Motor neuron (in vitro differentiated cells): ENCODE data around the gene PTPRG. TPM values are rescaled to one million over a fixed set of nuclear protein-coding genes. Genes with fewer than 3 reads are reported as not detected.
"Not testable (repeated sequence)": the region's sequence is repeated elsewhere in the genome, so short reads cannot be mapped to it uniquely, and the experiment has no call there.

ENCODE experiments used
- ATAC-seq, 8 experiments: fragments of 200-7000 bp; cut with Tn5 transposase; replicated peaks in 6 of 8; 2 replicates each; pipeline ENCODE4 v1.8.0; 2021; ENCODE audit warnings: mild to moderate bottlenecking in 8 of 8, moderate library complexity in 8 of 8
- H3K27ac ChIP-seq, 2 donors: fragments of 250-450 bp; sonication (Bioruptor Pico); 2 replicates each; pipeline ENCODE4 v1.9.0; 2021; ENCODE audit warnings: antibody characterized with exemption in 2 of 2, mild to moderate bottlenecking in 2 of 2, moderate library complexity in 1 of 2
- H3K4me1 ChIP-seq, 2 donors: fragments of 250-450 bp; sonication (Bioruptor Pico); replicated peaks in 1 of 2; 2 replicates each; pipeline ENCODE4 v1.6.1; 2021; ENCODE audit warnings: antibody characterized with exemption in 2 of 2, mild to moderate bottlenecking in 2 of 2, moderate library complexity in 1 of 2
- H3K4me3 ChIP-seq, 5 donors: fragments of 250-450 bp; sonication (Bioruptor Pico); 2 replicates each; pipeline ENCODE4 v1.9.0; 2021; ENCODE audit warnings: antibody characterized with exemption in 5 of 5, mild to moderate bottlenecking in 5 of 5, moderate library complexity in 4 of 5
- WGBS, 10 experiments: fragments of 450-650 bp; shearing (Covaris generic); methylation state at CpG; one replicate each; pipeline ENCODE4 v1.0.0; 2022; 5-methylcytosine and 5-hydroxymethylcytosine counted together
- in situ Hi-C, 9 experiments: fragments of 400-800 bp; cut with MboI; loops; one replicate each; pipeline ENCODE4 v1.15.0; 2021; ENCODE audit warnings: low sequenced_read_pairs in 9 of 9, low pct_unique_long_range_greater_than_20kb in 2 of 9; ENCODE audit not compliant: unreplicated experiment in 9 of 9
- total RNA-seq, 8 experiments: library from RNA; unstranded; fragments of 300-600 nt; gene quantifications; 2 replicates each; pipeline versions ENCODE4 v1.2.3 to v1.2.4, GENCODE V29; 2022

PTPRG gene
- total RNA-seq, 8 experiments from 2014 or later = 15.9 to 75.2 (median 42.9) TPM

DNA sequence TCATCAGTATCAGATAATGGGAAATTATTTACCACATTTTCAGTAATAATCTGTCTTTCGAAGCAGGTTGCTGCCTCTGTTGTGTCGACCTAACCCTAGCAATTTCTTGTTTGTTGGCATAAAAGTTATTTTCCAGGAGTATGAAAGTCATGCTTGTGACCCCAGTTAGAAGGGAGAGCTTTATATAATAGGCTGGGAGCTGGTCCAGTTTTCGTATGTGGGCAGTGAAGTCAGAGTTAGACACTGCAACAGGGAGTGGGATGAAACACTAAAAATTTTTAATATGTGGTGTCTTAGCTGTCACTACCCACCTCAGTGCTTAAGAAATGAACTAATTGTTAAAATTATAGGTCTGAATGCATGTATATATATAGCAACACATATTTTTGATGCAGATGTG, 463.5 kb downstream of the PTPRG start:
- Histone ChIP-seq H3K4me3 (no peak overlapping the region), H3K27ac (no peak overlapping the region), H3K4me1 (peaks cover 11 to 22% of the 10 kb centered on the region in 2 donors)
- in situ Hi-C loops = no loop called here
- ATAC-seq = no peak
- 60 to 100% (median 74%) methylated on average over 1 to 3 of the region's 3 CpGs; no CpG with 5 or more reads in 1 of the 10 experiments for WGBS, 10 experiments

DNA sequence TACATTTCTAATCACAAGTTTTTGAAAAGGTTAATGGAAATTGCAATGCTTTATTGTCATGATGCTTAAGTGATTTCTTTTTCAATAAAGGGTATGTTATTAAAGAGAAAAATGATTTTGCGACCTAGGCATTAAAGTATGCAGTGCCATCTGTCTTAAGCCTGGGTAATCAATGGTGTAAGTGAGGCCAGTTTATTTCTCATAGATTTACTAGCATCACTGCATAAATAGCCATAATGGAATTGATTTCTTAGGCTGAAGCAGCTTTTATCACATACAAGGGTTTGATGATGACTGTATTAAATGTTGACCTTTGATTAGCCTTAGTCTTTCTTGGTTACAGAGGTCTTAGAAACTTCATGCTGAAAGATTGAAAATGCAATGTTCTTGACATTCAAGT, 464.5 kb downstream of the PTPRG start:
- no peak overlapping the region for H3K27ac ChIP-seq
- H3K4me3 ChIP-seq = no peak overlapping the region
- in situ Hi-C loops = no loop called here
- 57 to 100% (median 100%) methylated on average over 1 of the region's 1 CpG; no CpG with 5 or more reads in 3 of the 10 experiments for WGBS, 10 experiments
- ATAC-seq = peak in 5 of 8 experiments; percentile 44 to 90 (median 57)
- H3K4me1 ChIP-seq = peaks cover 11 to 22% of the 10 kb centered on the region in 2 donors

DNA sequence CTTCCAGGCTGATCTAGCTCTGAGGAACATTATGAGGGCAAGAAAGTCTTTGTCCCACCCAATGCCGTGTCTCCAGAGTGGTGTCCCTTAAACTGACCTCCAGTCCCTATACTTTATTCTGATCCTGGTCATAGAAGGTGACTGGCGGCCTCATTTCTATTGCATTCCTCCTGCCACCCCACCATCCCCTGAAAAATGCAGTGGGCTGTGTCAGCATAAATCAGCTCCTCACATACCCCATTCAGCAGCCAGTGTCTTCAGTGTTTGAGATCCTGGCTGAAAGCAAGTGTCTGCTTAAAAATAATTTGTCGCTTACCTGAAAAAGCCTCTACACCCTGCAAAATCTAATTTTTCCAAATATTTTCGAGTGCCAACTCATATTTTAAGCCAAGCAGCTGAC, 465.9 kb downstream of the PTPRG start:
- Histone ChIP-seq H3K4me3 (no peak overlapping the region), H3K27ac (no peak overlapping the region), H3K4me1 (peaks cover 11 to 22% of the 10 kb centered on the region in 2 donors)
- peak in 2 of 8 experiments; percentile 24 to 36 for ATAC-seq
- in situ Hi-C loops = no loop called here
- WGBS, 10 experiments = 60 to 100% (median 84%) methylated on average over 1 to 4 of the region's 4 CpGs

DNA sequence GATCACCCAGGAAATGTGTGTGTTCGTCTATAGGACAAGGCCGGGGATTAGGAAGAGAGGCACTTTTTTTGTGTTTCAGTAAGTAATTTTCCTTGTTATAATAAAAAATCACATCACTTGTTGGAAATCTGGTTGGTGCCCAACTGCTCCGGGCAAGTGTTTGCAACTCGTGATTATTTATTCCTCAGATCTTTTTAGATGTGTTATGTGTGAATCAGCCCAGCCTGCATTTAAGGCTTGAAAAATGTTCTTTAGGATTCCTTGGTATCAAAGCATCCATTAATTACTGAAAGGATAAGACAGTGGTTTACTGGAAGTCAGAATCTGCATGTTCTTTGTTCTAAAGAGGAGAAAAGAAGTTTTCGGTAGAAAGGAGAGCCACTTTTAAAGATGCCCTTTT, 466.4 kb downstream of the PTPRG start:
- peak in 1 of 8 experiments; percentile 42 for ATAC-seq
- 36 to 100% (median 87%) methylated on average over 1 to 5 of the region's 5 CpGs for WGBS, 10 experiments
- in situ Hi-C loops = no loop called here
- Histone ChIP-seq H3K27ac (no peak overlapping the region), H3K4me3 (no peak overlapping the region), H3K4me1 (peaks cover 11 to 22% of the 10 kb centered on the region in 2 donors)

DNA sequence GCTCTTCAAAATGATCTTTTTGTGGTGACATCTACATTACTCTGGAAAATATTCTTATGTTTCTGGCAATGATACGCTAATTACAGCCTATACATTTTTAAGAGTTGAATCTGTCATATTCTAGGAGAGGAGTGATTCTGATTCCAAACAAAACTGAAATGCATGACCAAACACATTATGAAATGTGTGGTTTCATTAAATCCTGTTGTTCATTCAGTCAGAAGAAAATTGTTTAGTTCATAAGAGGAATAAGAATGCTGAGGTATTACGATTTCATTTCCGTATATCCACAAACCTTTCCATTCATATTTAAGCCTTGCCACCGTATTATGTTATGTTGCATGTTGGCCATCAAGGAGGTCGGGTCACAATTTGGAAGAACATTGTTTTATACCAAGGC, 466.9 kb downstream of the PTPRG start:
- peaks cover 11 to 22% of the 10 kb centered on the region in 2 donors for H3K4me1 ChIP-seq
- H3K27ac ChIP-seq = no peak overlapping the region
- in situ Hi-C loops = no loop called here
- no peak overlapping the region for H3K4me3 ChIP-seq
- no peak for ATAC-seq
- 85 to 100% (median 100%) methylated on average over 1 to 5 of the region's 5 CpGs; no CpG with 5 or more reads in 2 of the 10 experiments for WGBS, 10 experiments

DNA sequence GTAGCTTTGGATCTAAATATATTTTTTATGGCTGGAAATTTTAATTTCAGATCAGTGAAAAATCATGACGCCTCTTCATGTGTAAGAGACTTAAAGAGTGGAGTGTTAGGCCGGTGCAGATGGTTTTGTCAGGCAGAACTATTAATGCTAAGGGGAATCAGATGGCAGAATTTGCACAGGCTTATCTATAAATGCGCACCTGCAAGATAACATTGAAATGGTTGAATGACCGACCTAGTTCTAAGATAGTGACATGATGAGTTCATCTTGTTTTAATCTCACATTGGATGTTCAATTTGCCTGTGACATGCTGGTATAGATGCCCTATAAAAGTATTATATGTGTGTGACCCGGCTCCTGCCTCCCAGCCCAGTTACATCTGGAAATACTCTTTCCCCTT, 471.4 kb downstream of the PTPRG start:
- no peak overlapping the region for H3K27ac ChIP-seq
- H3K4me3 ChIP-seq = no peak overlapping the region
- ATAC-seq = no peak
- WGBS, 10 experiments = 59 to 100% (median 97%) methylated on average over 2 to 5 of the region's 5 CpGs; no CpG with 5 or more reads in 3 of the 10 experiments
- in situ Hi-C loops = no loop called here
- H3K4me1 ChIP-seq = peaks cover 21 to 39% of the 10 kb centered on the region in 2 donors

DNA sequence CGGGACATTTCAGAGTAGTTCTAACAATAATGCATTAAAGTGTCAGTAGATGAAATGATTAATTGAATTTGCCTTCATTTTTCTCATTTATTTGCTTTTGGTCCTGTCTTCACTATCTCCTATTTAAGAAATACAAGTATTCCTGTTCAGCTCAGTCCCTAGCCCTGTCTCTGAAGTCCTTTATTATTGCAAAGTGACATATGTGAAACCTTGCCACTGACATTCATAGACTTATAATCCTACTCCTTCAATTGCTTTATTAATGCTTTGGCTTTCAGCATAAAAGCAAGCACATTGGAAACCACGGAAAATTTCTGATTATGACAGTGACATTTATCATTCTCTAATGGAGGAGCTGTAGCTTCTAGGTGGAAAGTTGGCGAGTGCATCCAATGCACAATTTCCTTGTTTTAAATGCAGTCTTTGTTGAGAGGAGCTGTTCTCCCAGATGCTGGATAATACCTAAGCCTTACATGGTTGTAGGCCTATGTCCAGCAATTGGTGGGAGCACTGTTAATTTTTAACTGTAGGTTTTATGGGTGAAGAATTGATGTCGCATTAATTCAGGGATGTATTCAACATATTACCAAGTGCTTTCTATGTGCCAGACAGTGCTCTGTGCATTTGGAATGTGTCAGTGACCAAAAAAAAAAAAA, 474.2 kb downstream of the PTPRG start:
- no peak overlapping the region for H3K4me3 ChIP-seq
- peaks cover 19 to 35% of the 10 kb centered on the region in 2 donors for H3K4me1 ChIP-seq
- in situ Hi-C loops = no loop called here
- ATAC-seq = peak in 5 of 8 experiments; percentile 47 to 80 (median 74)
- H3K27ac ChIP-seq = no peak overlapping the region
- WGBS, 10 experiments = 50 to 100% (median 75%) methylated on average over 1 to 4 of the region's 4 CpGs; no CpG with 5 or more reads in 1 of the 10 experiments

DNA sequence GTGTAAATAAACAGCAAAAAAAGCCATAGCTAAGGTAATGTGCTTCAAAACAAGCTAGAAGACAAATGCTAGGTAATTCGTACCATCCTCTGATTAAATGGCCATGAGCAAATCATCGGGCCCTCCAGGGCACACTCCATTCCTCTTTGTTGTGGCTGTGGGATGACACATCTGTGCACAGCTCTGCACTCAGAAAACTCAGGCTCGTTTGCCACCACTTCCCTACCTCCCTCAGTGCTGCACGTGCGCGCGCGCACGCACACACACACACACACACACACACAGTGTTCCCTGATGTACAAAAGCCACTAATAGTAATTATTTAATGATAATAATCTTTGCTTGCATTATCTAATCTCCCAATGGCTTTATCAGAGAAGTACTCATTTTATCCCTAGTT, 475.4 kb downstream of the PTPRG start:
- in situ Hi-C loops = no loop called here
- 60 to 100% (median 86%) methylated on average over 1 to 9 of the region's 9 CpGs; no CpG with 5 or more reads in 3 of the 10 experiments for WGBS, 10 experiments
- no peak overlapping the region for H3K4me3 ChIP-seq
- H3K27ac ChIP-seq = no peak overlapping the region
- peaks cover 19 to 35% of the 10 kb centered on the region in 2 donors for H3K4me1 ChIP-seq
- peak in 5 of 8 experiments; percentile 46 to 77 (median 62) for ATAC-seq

DNA sequence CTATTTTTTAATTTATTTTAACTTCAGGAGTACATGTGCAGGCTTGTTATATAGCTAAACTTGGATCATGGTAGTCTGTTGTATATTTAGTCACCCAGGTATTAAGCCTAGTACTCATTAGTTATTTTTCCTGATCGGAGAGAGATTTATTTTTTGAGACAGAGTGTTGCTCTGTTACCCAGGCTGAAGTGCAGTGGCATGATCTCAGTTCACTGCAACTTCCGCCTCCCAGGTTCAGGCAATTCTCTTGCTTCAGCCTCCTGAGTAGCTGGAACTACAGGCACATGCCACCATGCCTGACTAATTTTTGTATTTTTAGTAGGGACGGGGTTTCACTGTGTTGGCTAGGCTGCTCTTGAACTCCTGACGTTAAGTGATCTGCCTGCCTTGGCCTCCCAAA, 477.4 kb downstream of the PTPRG start:
- ATAC-seq, H3K27ac ChIP-seq, H3K4me3 ChIP-seq, in situ Hi-C loops: not testable (repeated sequence)
- WGBS, 10 experiments = 54 to 100% (median 97%) methylated on average over 1 to 4 of the region's 4 CpGs
- H3K4me1 ChIP-seq = peaks cover 23 to 35% of the 10 kb centered on the region in 2 donors

DNA sequence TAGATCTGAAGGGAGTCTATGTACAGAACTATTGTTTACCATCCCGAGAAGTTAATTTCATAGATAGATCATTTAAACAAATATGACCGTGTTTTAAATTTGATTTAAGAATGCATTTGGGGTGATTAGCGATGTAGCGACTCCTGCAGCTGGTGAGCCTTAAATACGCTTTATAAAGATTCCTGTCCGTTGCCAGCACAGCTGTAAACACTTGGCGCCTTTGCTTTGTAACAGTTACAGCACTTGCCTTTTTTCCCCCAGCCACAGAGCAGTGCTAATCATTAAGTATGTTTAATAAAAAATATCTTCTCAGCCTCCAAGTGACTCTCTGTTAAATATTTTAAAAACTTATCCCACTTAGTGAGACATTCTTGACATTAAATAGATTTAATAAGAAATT, 478.2 kb downstream of the PTPRG start:
- Histone ChIP-seq H3K27ac (no peak overlapping the region), H3K4me1 (peaks cover 23 to 29% of the 10 kb centered on the region in 2 donors), H3K4me3 (no peak overlapping the region)
- WGBS, 10 experiments = 70 to 100% (median 96%) methylated on average over 2 to 7 of the region's 7 CpGs
- ATAC-seq = no peak
- in situ Hi-C loops = no loop called here

DNA sequence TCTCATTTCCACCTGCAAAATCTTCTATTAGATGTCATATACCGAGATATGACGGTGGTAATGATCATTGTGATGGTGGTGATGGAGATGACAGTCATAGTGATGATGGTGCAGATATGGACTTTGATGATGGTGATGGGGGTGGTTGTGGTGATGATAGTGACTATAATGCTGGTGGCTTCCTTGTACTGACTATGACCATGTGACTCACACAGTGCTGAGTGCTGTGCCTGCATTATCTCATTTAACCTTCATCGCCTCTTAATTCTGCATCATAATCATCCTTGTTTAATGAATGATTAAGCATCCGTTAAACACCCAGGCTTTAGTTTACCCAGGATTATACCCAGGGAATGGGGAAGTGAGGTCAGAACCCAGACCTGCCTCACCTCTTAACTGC, 480.3 kb downstream of the PTPRG start:
- Histone ChIP-seq H3K27ac (no peak overlapping the region), H3K4me1 (peaks cover 3 to 13% of the 10 kb centered on the region in 2 donors), H3K4me3 (no peak overlapping the region)
- ATAC-seq = no peak
- in situ Hi-C loops = no loop called here
- 87 to 100% (median 97%) methylated on average over 1 to 4 of the region's 4 CpGs; no CpG with 5 or more reads in 3 of the 10 experiments for WGBS, 10 experiments

DNA sequence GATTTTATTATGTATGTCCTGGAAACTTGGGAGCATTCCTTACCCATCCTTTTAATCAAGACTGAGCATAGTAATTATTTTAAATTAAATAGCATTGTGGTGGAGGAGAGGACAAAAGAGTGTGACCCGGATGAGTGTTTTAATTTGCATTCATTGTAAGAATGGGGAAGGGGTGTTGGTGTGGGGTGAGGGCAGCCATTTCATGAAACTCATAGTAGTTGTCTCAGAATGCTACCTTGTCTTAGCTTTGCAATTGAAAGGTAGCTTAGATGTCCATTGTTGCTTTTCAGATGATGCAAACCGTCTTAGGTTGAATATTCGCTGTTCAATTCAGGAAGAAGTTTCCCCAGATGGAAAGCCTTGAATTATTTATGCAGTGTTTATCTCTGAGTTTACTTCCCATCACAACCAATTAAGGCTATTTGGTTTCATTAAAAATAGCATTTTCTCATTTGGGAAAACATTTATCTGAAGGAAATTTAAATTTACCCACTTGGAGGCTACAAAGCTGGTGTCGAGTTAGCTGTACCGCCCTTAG, 483.6 kb downstream of the PTPRG start:
- peak in 3 of 8 experiments; percentile 89 to 94 (median 91) for ATAC-seq
- Histone ChIP-seq H3K4me3 (no peak overlapping the region), H3K4me1 (peaks cover 7 to 14% of the 10 kb centered on the region in 2 donors), H3K27ac (no peak overlapping the region)
- in situ Hi-C loops = no loop called here
- WGBS, 10 experiments = 17 to 100% (median 74%) methylated on average over 1 to 4 of the region's 5 CpGs

DNA sequence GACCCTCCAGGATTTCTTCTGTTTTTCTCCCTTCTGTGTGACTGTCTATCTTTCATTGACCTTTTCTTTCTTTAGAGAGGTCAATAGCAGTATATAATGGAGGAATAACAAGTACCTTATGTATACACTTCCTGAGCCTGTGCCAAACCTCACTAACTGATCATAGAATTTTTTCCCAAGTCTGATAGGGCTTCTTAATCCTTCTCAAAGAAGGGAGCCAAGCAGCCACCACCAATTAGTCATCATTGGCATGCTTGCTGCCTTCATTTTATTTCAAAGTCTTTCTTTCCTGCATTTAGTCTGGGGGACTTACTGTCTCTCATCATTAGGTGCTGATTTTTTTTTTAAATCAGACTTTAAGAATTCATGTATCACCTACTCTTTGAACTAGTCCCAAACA, 485.0 kb downstream of the PTPRG start:
- H3K4me3 ChIP-seq = no peak overlapping the region
- ATAC-seq = no peak
- in situ Hi-C loops = no loop called here
- peaks cover 7 to 14% of the 10 kb centered on the region in 2 donors for H3K4me1 ChIP-seq
- H3K27ac ChIP-seq = no peak overlapping the region

DNA sequence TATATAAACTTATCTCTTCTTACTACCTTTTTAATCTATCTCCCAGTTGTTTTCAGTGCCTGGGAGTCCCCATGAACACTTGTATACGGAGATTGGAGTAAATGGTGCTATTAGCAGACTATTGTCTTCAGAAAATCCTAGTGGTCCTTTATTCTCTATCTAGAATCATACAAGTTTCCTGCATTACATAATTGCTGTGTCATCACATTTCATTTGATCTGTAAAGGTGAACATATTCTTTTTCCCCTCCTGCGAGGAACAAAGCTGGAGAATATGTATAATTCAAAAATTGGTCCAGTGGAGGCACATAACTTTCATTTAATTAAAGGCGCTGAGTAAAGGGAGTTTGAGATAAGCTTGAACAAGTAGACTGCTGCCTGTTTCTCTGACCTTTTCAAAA, 487.2 kb downstream of the PTPRG start:
- 71 to 100% (median 94%) methylated on average over 1 to 3 of the region's 3 CpGs for WGBS, 10 experiments
- Histone ChIP-seq H3K4me1 (peaks cover 4 to 14% of the 10 kb centered on the region in 2 donors), H3K4me3 (no peak overlapping the region), H3K27ac (no peak overlapping the region)
- ATAC-seq = no peak
- in situ Hi-C loops = no loop called here
